ENCODE measurements around the gene RUBCN. TPM values are rescaled to one million over a fixed set of nuclear protein-coding genes. Genes with fewer than 3 reads are reported as not detected.
"Not testable (repeated sequence)": the region's sequence is repeated elsewhere in the genome, so short reads cannot be mapped to it uniquely, and the experiment has no call there.

RUBCN gene
- total RNA-seq, 1 donor from 2014 or later: 33.1 TPM

- ATAC-seq: peak; percentile 99
- Histone ChIP-seq H3K36me3 (peaks cover 5% of the 10 kb centered on the region), H3K27me3 (ENCODE audit: low read depth) (no peaks in the 10 kb centered on the region), H3K4me3 (peak overlapping the region; percentile 43), H3K4me1 (peaks cover 20% of the 10 kb centered on the region), H3K9me3 (no peaks in the 10 kb centered on the region), H3K27ac (peak overlapping the region; percentile 90)
- peak; percentile 87 for DNase-seq
- intact Hi-C loops (cut with DNase I): no loop called here
- no peak for TF ChIP-seq CTCF (IDR thresholded peaks at IDR 0.05)
Observed at GRCh38 chr3:197711973-197712707, 24.6 kb downstream of the RUBCN start.

GRCh38 chr3:197710965-197711364 is 25.7 kb downstream of the RUBCN start:
- H3K4me3 ChIP-seq; H3K27me3 ChIP-seq (ENCODE audit: low read depth); H3K9me3 ChIP-seq; H3K27ac ChIP-seq; intact Hi-C loops (cut with DNase I); ATAC-seq; H3K36me3 ChIP-seq; DNase-seq: not testable (repeated sequence)
- peaks cover 20% of the 10 kb centered on the region for H3K4me1 ChIP-seq

GRCh38 chr3:197709135-197709534 is 27.6 kb downstream of the RUBCN start:
- ATAC-seq: no peak
- intact Hi-C loops (cut with DNase I): no loop called here
- TF ChIP-seq CTCF (IDR thresholded peaks at IDR 0.05): no peak

GRCh38 chr3:197706658-197707057 is 30.0 kb downstream of the RUBCN start:
- H3K36me3 ChIP-seq: peaks cover 31% of the 10 kb centered on the region
- TF ChIP-seq CTCF (IDR thresholded peaks at IDR 0.05): no peak
- no peaks in the 10 kb centered on the region for H3K27me3 ChIP-seq (ENCODE audit: low read depth)
- H3K4me1 ChIP-seq: peaks cover 1% of the 10 kb centered on the region
- no peak overlapping the region for H3K4me3 ChIP-seq
- DNase-seq: no peak
- intact Hi-C loops (cut with DNase I): no loop called here
- H3K9me3 ChIP-seq: no peaks in the 10 kb centered on the region
- ATAC-seq: no peak
- no peak overlapping the region for H3K27ac ChIP-seq

More at GRCh38 chr3:197709135-197709534, 27.6 kb downstream of the RUBCN start:
- Histone ChIP-seq H3K36me3 (peaks cover 8% of the 10 kb centered on the region), H3K27ac (no peak overlapping the region), H3K27me3 (ENCODE audit: low read depth) (no peaks in the 10 kb centered on the region), H3K4me3 (no peak overlapping the region), H3K4me1 (peaks cover 20% of the 10 kb centered on the region), H3K9me3 (no peaks in the 10 kb centered on the region)
- no peak for DNase-seq

- Histone ChIP-seq H3K4me3 (no peak overlapping the region), H3K4me1 (no peaks in the 10 kb centered on the region), H3K27ac (no peak overlapping the region), H3K36me3 (peaks cover 73% of the 10 kb centered on the region), H3K27me3 (ENCODE audit: low read depth) (no peaks in the 10 kb centered on the region), H3K9me3 (no peaks in the 10 kb centered on the region)
- intact Hi-C loops (cut with DNase I): no loop called here
- TF ChIP-seq CTCF (IDR thresholded peaks at IDR 0.05): no peak
- DNase-seq (no peak), ATAC-seq (no peak)
Observed at GRCh38 chr3:197701841-197702240, 34.9 kb downstream of the RUBCN start.

- DNase-seq (no peak), ATAC-seq (no peak)
- Histone ChIP-seq H3K9me3 (no peaks in the 10 kb centered on the region), H3K4me3 (no peak overlapping the region), H3K27me3 (ENCODE audit: low read depth) (no peaks in the 10 kb centered on the region), H3K36me3 (peaks cover 90% of the 10 kb centered on the region), H3K4me1 (no peaks in the 10 kb centered on the region), H3K27ac (no peak overlapping the region)
- no peak for TF ChIP-seq CTCF (IDR thresholded peaks at IDR 0.05)
- intact Hi-C loops (cut with DNase I): no loop called here
Observed at GRCh38 chr3:197700095-197700494, 36.6 kb downstream of the RUBCN start.
